ENCODE results near the gene CDH13.

DNA sequence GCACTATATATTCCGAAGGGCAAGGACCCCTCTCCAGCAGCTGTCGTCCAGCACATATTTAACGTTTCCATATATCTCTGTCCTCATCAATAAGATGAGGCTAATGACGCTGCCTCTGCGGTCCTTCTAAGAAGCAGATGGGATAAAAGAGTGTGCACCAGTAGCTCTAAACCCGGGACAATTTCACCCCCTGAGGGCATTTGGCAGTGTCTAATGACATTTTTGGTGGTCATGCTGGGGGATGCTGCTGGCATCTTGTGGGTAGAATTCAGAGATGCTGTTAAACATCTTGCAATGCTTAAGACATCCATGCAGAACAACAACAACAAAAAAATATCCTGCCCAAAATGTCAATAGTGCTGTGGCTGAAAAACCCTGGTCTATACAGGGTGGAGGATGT, 372.9 kb downstream of the CDH13 start:
- TF ChIP-seq, protein P1, sequence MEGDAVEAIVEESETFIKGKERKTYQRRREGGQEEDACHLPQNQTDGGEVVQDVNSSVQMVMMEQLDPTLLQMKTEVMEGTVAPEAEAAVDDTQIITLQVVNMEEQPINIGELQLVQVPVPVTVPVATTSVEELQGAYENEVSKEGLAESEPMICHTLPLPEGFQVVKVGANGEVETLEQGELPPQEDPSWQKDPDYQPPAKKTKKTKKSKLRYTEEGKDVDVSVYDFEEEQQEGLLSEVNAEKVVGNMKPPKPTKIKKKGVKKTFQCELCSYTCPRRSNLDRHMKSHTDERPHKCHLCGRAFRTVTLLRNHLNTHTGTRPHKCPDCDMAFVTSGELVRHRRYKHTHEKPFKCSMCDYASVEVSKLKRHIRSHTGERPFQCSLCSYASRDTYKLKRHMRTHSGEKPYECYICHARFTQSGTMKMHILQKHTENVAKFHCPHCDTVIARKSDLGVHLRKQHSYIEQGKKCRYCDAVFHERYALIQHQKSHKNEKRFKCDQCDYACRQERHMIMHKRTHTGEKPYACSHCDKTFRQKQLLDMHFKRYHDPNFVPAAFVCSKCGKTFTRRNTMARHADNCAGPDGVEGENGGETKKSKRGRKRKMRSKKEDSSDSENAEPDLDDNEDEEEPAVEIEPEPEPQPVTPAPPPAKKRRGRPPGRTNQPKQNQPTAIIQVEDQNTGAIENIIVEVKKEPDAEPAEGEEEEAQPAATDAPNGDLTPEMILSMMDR (IDR thresholded peaks at IDR 0.05; ENCODE audit: low read depth, low read length), result no peak
- no peak for TF ChIP-seq EZH2phosphoT487 (IDR thresholded peaks at IDR 0.05; ENCODE audit: low read depth)

Data from OCI-LY3 (cell line).